Erythroblast (primary cell): ENCODE measurements around the gene BEX4.

Source experiments
- GATA1 ChIP-seq: IDR thresholded peaks from 2 replicates; pipeline ENCODE4 v1.6.1; 2011; ENCODE audit warnings: low read depth, mild to moderate bottlenecking, control low read depth, low read length, moderate library complexity
- POLR2A ChIP-seq: IDR thresholded peaks from 2 replicates; pipeline ENCODE4 v1.6.1; 2011; ENCODE audit warnings: mild to moderate bottlenecking, low read length

DNA sequence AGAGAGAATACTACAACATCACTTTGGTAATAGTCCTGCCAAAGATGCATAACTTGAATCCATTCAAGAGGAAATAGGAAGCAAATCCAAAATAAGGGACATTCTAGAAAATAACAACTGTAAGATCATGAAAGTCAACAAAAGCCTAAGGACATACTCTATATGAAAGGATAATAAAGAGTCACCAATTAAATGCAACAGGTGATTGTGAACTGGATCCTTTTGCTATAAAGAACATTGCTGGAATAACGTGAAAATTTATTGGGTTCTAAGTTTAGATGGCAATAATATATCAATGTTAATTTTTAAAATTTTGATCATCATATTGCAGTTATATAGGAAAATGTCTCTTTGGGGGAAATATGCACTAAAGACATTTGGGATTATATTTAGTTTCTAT is 20.0 kb downstream of the BEX4 start:
- no peak for TF ChIP-seq POLR2A
- TF ChIP-seq GATA1: no peak
